NCI-H526 (cell line): ENCODE results near the gene BDH2.

Experiments
- DNase-seq, 2 experiments: peaks; one replicate each; lab custom pipeline; 2025; lab: John Stamatoyannopoulos, UW

Gene BDH2

GRCh38 chr4:103085555-103086196 is 14.0 kb downstream of the BDH2 start:
- DNase-seq: no peak

- DNase-seq: no peak
These were observed 20.0 kb downstream of the BDH2 start for GRCh38 chr4:103079621-103080020.

GRCh38 chr4:103076747-103077347 is 22.8 kb downstream of the BDH2 start, which contains the start of gene SLC9B2:
Gene SLC9B2 (minus strand): TSS chr4:103076761. CDS start chr4:103067550, 9,211 bp downstream.
- no peak for DNase-seq

DNA sequence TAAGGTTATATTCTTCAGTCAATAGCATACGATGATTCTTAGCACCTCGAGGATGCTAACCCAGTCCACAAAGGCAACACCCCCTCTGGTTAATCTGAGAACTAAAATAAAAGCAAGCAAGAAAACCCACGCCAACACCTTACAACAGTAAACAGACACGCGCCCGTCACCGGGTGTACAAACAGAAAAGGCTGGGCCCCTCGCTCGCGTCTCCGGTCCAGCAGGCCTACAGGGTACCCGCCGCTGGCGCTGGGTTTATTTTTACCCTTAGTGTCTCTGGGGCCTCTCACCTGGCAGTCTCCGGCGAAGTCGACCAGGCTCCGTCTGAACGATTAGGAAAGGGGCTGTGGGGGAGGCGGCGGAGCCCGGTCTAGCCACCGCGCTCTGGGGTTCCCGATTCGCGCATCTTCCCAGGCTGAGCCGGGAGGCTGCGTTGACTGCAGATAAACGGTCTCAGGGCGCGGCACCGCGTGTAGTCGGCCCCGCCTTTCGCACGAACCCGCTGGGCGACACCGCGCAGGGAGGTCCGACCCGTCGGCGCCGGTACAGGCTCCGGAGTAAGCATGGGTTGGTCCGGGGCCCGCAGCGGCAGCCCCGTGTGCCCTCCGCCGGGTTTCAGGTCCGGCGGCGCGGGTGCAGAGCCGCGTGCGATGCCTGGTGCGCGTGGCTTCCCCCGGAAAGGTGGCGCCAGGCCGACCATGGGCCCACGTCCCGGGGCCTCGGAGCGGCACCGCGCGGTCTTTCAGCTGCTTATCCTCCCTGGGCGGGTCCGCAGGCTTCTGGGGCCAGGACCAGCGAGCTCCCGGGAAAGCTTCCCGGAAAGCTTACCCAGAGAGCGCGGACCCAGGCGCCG is 23.5 kb downstream of the BDH2 start:
- DNase-seq: peak; percentile 44 to 82

DNA sequence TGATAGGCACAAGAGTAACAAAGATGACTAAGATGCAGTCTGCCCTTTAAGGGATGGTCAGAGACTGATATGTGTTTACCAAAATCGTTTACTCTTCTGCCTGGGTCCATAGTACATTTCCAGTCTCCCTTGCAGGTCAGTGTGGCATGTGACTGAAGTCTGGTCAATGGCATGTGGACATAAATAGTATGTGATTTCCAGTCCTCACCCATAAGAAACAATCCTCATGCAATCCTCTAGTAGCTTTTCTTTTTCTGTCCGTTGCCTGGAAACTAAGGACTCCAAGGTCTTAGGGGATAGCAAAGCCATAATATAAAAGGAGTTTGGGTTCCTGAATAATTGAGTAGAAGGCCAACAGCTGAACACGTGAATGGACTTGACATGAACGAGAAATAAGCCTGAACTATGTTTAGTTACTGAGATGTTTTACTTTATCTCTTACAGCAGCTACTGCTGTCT is 24.2 kb downstream of the BDH2 start:
- no peak for DNase-seq

DNA sequence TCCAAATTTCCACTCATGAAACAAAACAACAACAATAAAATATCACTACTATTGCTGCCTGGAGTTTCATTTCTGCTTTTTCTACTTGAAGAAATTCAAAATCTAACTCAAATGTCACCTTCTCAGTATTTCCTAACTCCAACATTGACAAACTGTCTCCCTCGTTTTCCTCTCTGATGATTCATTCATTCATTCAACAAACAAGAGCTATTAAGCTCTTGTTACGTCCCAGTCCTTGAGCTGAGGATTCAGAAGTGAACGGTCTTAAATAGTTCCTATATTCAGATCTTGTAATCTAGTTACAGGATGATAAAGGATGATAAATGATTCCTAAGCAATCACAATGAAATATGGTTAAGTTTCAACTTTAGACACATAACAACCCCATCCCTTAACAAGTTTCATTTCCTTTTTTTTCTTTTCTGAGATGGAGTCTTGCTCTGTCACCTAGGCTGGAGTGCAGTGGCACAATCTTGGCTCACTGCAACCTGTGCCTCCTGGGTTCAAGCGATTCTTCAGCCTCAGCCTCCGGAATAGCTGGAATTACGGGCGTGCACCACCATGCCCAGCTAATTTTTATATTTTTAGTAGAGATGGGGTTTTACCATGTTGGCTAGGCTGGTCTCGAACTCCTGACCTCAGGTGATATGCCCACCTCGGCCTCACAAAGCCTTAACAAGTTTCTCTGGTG is 24.7 kb downstream of the BDH2 start:
- no peak for DNase-seq

GRCh38 chr4:103073792-103074438 is 25.7 kb downstream of the BDH2 start:
- DNase-seq: no peak

- DNase-seq: no peak
These were observed 31.6 kb downstream of the BDH2 start for GRCh38 chr4:103067841-103068547.

DNA sequence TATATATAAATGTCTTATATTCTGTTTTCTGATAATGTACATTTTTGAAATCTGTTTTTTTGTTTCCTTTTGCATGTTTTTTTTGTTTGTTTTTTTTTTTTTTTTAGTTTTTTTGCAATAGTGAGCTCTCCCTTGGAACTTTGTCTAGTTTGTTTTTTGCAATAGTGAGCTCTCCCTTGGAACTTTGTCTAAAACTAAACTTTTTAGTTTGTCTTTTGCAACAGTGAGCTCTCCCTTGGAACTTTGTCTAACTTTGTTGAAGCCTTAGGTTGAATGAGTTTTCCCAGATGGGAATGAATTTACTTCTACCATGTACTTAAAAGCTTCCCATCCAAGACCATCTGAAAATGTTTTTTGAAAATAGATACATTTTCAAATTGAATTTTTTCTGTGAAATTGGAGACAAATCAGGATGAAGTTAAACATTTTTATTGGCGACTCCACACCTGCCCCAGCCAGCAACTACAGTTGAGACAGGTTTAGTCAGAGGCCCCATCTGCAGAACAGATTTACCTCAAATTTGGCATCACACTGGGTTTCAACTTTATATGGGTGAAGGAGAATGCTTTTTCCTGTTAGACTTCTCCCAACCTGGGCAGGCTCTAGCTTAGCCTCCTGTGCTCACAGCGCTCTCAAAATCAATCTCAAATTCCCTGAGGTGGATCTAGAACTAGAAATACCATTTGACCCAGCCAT is 39.0 kb downstream of the BDH2 start:
- no peak for DNase-seq

DNA sequence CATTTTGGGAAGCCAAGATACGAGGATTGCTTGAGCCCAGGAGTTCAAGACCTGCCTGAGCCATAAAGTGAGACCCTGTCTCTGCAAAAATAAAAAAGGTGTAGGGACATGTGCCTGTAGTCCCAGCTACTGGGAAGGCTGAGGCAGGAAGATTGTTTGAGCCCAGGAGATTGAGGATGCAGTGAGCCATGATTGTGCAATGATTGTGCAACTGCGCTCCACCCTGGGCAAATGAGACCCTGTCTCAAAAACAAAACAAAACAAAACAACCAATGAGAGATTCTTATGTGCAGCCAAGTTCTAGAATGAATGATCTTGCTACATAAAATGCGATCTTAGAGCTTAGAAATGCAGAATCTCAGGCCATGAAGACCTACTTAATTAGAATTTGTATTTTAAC is 45.6 kb downstream of the BDH2 start:
- DNase-seq: no peak

DNA sequence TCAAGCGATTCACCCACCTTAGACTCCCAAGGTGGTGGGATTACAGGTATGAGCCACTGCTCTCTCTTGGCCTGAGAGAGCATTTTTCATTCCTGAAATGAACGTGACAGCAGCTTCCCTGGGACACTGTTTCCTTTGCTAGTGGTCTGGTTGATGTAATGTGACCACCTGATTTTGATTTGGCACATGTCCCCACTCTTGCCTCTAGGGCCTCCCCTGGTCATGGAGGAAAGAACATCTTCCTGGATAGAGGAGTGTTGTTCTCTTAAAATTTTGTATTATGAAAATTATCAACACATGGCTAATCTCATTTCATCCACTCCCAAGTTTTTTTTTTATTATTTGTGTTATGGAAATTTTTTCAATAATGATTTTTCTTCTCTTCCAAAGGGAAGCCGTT is 46.9 kb downstream of the BDH2 start:
- no peak for DNase-seq

GRCh38 chr4:103052145-103052544 is 47.5 kb downstream of the BDH2 start:
- no peak for DNase-seq

DNA sequence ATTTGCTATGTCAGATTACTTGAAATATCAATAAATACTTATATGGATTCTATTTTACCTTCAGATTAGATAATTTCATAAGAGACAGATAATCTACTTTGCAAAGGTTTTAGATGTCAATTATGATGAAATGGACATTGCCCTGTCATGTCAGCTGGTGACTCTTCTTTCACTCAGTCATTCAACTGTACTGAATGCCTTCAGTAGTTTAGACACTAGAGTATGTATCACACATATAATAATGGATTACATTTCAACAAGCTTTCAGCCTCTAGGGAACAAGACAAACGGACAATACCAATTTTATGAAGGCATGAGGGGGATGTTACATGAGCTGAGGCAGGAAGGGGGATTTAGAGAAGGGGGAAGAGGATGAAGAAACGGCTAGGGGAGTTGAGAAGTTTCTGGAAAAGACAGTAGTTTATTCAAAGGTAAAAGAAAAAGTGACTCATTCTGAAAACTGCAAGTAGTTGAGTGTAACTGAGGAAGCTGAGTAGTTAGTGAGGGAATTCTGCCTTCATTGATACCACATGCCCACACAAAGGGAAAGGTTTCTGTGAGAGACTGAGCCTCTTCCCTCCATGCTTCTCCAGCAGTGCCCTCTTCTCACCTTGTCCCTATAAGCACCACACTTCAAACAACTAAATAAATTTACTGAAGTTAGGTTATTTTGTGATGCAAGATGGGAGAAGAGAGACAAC is 48.7 kb downstream of the BDH2 start:
- DNase-seq: no peak

DNA sequence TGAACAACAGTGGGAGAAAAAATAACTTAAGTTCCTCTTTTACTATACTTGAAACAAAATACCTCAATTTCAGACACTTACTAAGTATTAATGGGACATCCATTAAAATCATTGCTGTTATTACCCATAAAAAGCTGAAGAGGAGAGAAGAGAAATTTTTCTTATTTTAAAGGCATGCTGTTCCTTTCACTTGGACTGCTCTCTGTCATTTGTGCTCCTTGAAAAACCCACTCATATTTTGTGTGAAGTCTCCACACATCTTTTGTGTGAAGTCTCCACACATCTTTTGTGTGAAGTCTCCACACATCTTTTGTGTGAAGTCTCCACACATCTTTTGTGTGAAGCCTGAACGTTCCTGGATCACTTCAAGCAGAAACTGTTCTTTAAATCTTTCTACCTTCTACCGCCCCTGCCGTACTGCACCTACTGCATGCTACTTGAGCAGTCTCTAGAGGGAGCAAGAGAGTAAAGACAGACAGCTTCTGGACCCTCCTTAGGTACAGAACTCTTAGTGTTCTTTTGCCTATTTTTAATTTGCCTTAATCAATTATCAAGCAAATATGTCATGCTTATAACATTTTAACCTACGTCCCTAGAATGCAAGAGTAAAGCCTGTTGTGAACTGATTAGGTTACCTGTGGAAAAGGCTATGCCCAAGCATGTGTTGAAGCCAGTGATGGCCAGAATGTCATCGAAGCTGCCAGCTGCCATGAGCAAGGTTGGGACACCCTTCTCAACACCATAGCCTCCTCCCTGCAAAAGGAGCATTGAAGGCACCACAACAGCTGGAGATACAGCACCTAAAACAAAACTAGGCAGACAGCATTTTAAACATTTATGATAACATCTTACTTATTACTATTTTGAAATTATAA is 53.0 kb downstream of the BDH2 start:
- DNase-seq: peak in 1 of 2 experiments; percentile 39

- DNase-seq: no peak
These were observed 55.5 kb downstream of the BDH2 start for GRCh38 chr4:103044183-103044582.

- no peak for DNase-seq
These were observed 63.5 kb downstream of the BDH2 start for GRCh38 chr4:103036169-103036568.

DNA sequence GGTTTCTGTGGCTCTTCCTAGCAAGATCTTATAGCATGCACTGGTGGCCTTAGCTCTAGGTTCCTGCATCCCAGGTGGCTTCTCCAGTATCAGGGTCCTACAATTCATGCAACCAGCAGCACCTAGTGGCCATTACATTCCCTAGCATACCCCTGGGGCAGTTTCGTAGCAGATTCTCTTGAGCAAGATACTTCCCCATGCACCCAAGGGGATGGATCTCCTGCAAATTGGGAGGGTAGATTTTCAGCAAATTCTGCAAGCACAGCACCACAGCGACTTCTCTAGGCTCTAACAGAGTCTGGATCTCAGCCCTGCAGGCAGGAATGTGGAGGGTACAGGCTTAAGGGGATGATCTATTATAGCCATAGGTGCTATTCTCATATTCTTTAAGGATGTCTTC is 67.1 kb downstream of the BDH2 start:
- DNase-seq: peak in 1 of 2 experiments; percentile 28

- no peak for DNase-seq
These were observed 68.8 kb downstream of the BDH2 start for GRCh38 chr4:103030791-103031190.

GRCh38 chr4:103029300-103029699 is 70.3 kb downstream of the BDH2 start:
- DNase-seq: no peak
